Measurements from ENCODE around the gene KLHL26.

KLHL26 gene

GRCh38 chr19:18649371-18650020 is 12.7 kb downstream of the KLHL26 start:
- DNase-seq (ENCODE audit: low spot score) = peak; percentile 40

GRCh38 chr19:18650021-18650390 is 13.2 kb downstream of the KLHL26 start:
- DNase-seq (ENCODE audit: low spot score) = peak; percentile 44

GRCh38 chr19:18650468-18651041 is 13.7 kb downstream of the KLHL26 start:
- no peak for DNase-seq (ENCODE audit: low spot score)

GRCh38 chr19:18651300-18651699 is 14.5 kb downstream of the KLHL26 start:
- no peak for DNase-seq (ENCODE audit: low spot score)

- DNase-seq (ENCODE audit: low spot score) = no peak
Measured at GRCh38 chr19:18651733-18652132, 14.9 kb downstream of the KLHL26 start.

GRCh38 chr19:18653853-18654252 is 17.0 kb downstream of the KLHL26 start:
- DNase-seq (ENCODE audit: low spot score) = no peak

GRCh38 chr19:18654469-18654868 is 17.6 kb downstream of the KLHL26 start:
- no peak for DNase-seq (ENCODE audit: low spot score)

- DNase-seq (ENCODE audit: low spot score) = no peak
Measured at GRCh38 chr19:18655173-18655844, 18.5 kb downstream of the KLHL26 start.

- DNase-seq (ENCODE audit: low spot score) = no peak
Measured at GRCh38 chr19:18656337-18657086, 19.7 kb downstream of the KLHL26 start.

- no peak for DNase-seq (ENCODE audit: low spot score)
Measured at GRCh38 chr19:18657590-18658365, 20.9 kb downstream of the KLHL26 start.

GRCh38 chr19:18658366-18658855 is 21.6 kb downstream of the KLHL26 start:
- no peak for DNase-seq (ENCODE audit: low spot score)

- DNase-seq (ENCODE audit: low spot score) = no peak
Measured at GRCh38 chr19:18659281-18660050, 22.6 kb downstream of the KLHL26 start.

GRCh38 chr19:18660051-18660910 is 23.5 kb downstream of the KLHL26 start:
- DNase-seq (ENCODE audit: low spot score) = no peak

GRCh38 chr19:18660939-18661670 is 24.3 kb downstream of the KLHL26 start:
- no peak for DNase-seq (ENCODE audit: low spot score)

GRCh38 chr19:18662972-18663732 is 26.3 kb downstream of the KLHL26 start:
- DNase-seq (ENCODE audit: low spot score) = no peak

- DNase-seq (ENCODE audit: low spot score) = no peak
Measured at GRCh38 chr19:18663940-18664530, 27.2 kb downstream of the KLHL26 start.

GRCh38 chr19:18665771-18666202 is 29.0 kb downstream of the KLHL26 start:
- DNase-seq (ENCODE audit: low spot score) = no peak

- no peak for DNase-seq (ENCODE audit: low spot score)
Measured at GRCh38 chr19:18666317-18666716, 29.5 kb downstream of the KLHL26 start.

Measured in cerebellar cortex (tissue), 1 donor.